ENCODE measurements around the gene KMT5B.

The KMT5B gene

GRCh38 chr11:68177877-68178276 is 35.2 kb downstream of the KMT5B start:
- TF ChIP-seq MEIS1 (CRISPR knock-in tag; IDR thresholded peaks at IDR 0.05; ENCODE audit: borderline replicate concordance) (no peak), ZNF302 (tag by site-specific recombination; IDR thresholded peaks at IDR 0.05; ENCODE audit: low read depth) (no peak), BCL11B (tag by site-specific recombination; IDR thresholded peaks at IDR 0.05; ENCODE audit: low read depth) (no peak), ZNF776 (tag by site-specific recombination; IDR thresholded peaks at IDR 0.05; ENCODE audit: borderline replicate concordance) (no peak), ZNF433 (tag by site-specific recombination; IDR thresholded peaks at IDR 0.05; ENCODE audit: low read depth) (no peak), ZNF623 (tag by site-specific recombination; IDR thresholded peaks at IDR 0.05) (no peak), ZNF155 (tag by site-specific recombination; IDR thresholded peaks at IDR 0.05) (no peak), ZNF18 (tag by site-specific recombination; IDR thresholded peaks at IDR 0.05) (no peak), ZFP69B (tag by site-specific recombination; IDR thresholded peaks at IDR 0.05) (no peak), KLF1 (tag by site-specific recombination; IDR thresholded peaks at IDR 0.05) (no peak), ZNF639 (tag by site-specific recombination; IDR thresholded peaks at IDR 0.05) (no peak), ZSCAN4 (tag by site-specific recombination; IDR thresholded peaks at IDR 0.05) (no peak), ZNF510 (tag by site-specific recombination; IDR thresholded peaks at IDR 0.05; ENCODE audit: insufficient replicate concordance) (no peak), ZBTB21 (tag by site-specific recombination; IDR thresholded peaks at IDR 0.05) (no peak), ZNF704 (tag by site-specific recombination; IDR thresholded peaks at IDR 0.05) (no peak)
- peaks cover 18 to 67% of the 10 kb centered on the region in 2 experiments for H3K36me3 ChIP-seq (ENCODE audit: control insufficient read depth in 2 of 2, insufficient read depth in 1 of 2, low read length in 2 of 2)
- no peak overlapping the region for H3K4me3 ChIP-seq (ENCODE audit: low read depth, low read length)
- no peaks in the 10 kb centered on the region for H3K9me3 ChIP-seq (ENCODE audit: control insufficient read depth, insufficient read depth, low read depth, low read length)
- H3K27ac ChIP-seq (ENCODE audit: extremely low read depth, low read depth, low read length) = no peak overlapping the region
- POLR2A ChIA-PET = no interaction called here
- no peaks in the 10 kb centered on the region for H3K4me1 ChIP-seq (ENCODE audit: control insufficient read depth, insufficient read depth, low read length)
- CTCF ChIA-PET = interaction anchor here (0.6 kb wide), 1 partner anchor 86 kb away, joined by 3 read pairs; no protein-coding TSS in a partner anchor

GRCh38 chr11:68173926-68174325 is 39.2 kb downstream of the KMT5B start:
- ChIA-PET CTCF (interaction anchor here (0.6 to 1.2 kb wide), 2 partner anchors 30 to 189 kb away, joined by 4 read pairs; no protein-coding TSS in a partner anchor), POLR2A (interaction anchor here (0.6 kb wide), 1 partner anchor 9 kb away, joined by 4 read pairs; no protein-coding TSS in a partner anchor)
- peaks cover 18 to 87% of the 10 kb centered on the region in 2 experiments for H3K36me3 ChIP-seq (ENCODE audit: control insufficient read depth in 2 of 2, insufficient read depth in 1 of 2, low read length in 2 of 2)
- no peaks in the 10 kb centered on the region for H3K4me1 ChIP-seq (ENCODE audit: control insufficient read depth, insufficient read depth, low read length)
- H3K9me3 ChIP-seq (ENCODE audit: control insufficient read depth, insufficient read depth, low read depth, low read length) = no peaks in the 10 kb centered on the region
- H3K27ac ChIP-seq (ENCODE audit: extremely low read depth, low read depth, low read length) = no peak overlapping the region
- no peak overlapping the region for H3K4me3 ChIP-seq (ENCODE audit: low read depth, low read length)
- TF ChIP-seq ZXDB (tag by site-specific recombination; IDR thresholded peaks at IDR 0.05) (no peak), KLF7 (tag by site-specific recombination; IDR thresholded peaks at IDR 0.05; ENCODE audit: borderline replicate concordance) (no peak), ZBTB26 (tag by site-specific recombination; optimal IDR thresholded peaks at IDR 0.05) (no peak), SCRT2 (tag by site-specific recombination; IDR thresholded peaks at IDR 0.05) (no peak), ZNF510 (tag by site-specific recombination; IDR thresholded peaks at IDR 0.05; ENCODE audit: insufficient replicate concordance) (no peak), ZNF302 (tag by site-specific recombination; IDR thresholded peaks at IDR 0.05; ENCODE audit: low read depth) (no peak), GLIS1 (tag by site-specific recombination; IDR thresholded peaks at IDR 0.05) (no peak), ZNF214 (tag by site-specific recombination; IDR thresholded peaks at IDR 0.05; ENCODE audit: borderline replicate concordance) (no peak), ZNF19 (tag by site-specific recombination; IDR thresholded peaks at IDR 0.05; ENCODE audit: low read depth) (no peak), ZBTB48 (tag by site-specific recombination; IDR thresholded peaks at IDR 0.05) (no peak), ZNF747 (tag by site-specific recombination; IDR thresholded peaks at IDR 0.05) (no peak), ZNF423 (tag by site-specific recombination; IDR thresholded peaks at IDR 0.05) (no peak), ZEB2 (tag by site-specific recombination; IDR thresholded peaks at IDR 0.05) (no peak), ZNF48 (tag by site-specific recombination; IDR thresholded peaks at IDR 0.05) (no peak), ZNF121 (tag by site-specific recombination; IDR thresholded peaks at IDR 0.05) (no peak), ZNF341 (tag by site-specific recombination; IDR thresholded peaks at IDR 0.05; ENCODE audit: low read depth) (no peak)

Data from HEK293 (cell line).